ENCODE data around the gene GLT6D1. TPM values are rescaled to one million over a fixed set of nuclear protein-coding genes. Genes with fewer than 3 reads are reported as not detected.
"Not testable (repeated sequence)": the region's sequence is repeated elsewhere in the genome, so short reads cannot be mapped to it uniquely, and the experiment has no call there.

The GLT6D1 gene
- total and polyA plus RNA-seq, 9 donors, result not detected

GRCh38 chr9:135641047-135641446 lies 1.7 kb upstream of the GLT6D1 start:
- Histone ChIP-seq H3K9me3 (peaks cover 2 to 3% of the 10 kb centered on the region in 2 donors), H3K27ac (no peak overlapping the region), H3K27me3 (no peaks in the 10 kb centered on the region), H3K36me3 (no peaks in the 10 kb centered on the region), H3K4me3 (no peak overlapping the region), H3K4me1 (ENCODE audit: insufficient read depth) (peaks cover 1% of the 10 kb centered on the region)
- WGBS, 3 donors, result 87 to 97% (median 93%) methylated on average over 7 of the region's 7 CpGs
- TF ChIP-seq CTCF (IDR thresholded peaks at IDR 0.05) (no peak), POLR2A (IDR thresholded peaks at IDR 0.05) (no peak), EP300 (IDR thresholded peaks at IDR 0.05) (no peak)
- intact Hi-C loops (cut with DNase I), result no loop called here
- DNase-seq, result no peak

- WGBS, 3 donors, result 71 to 88% (median 72%) methylated on average over 7 of the region's 7 CpGs
- H3K36me3 ChIP-seq; intact Hi-C loops (cut with DNase I); DNase-seq; H3K27ac ChIP-seq; H3K4me1 ChIP-seq (ENCODE audit: insufficient read depth); H3K9me3 ChIP-seq; H3K27me3 ChIP-seq; H3K4me3 ChIP-seq: not testable (repeated sequence)
Observed at GRCh38 chr9:135636930-135637530, 2.3 kb downstream of the GLT6D1 start.

- DNase-seq, result no peak
- no peaks in the 10 kb centered on the region for H3K4me1 ChIP-seq (ENCODE audit: insufficient read depth)
- H3K36me3 ChIP-seq, result no peaks in the 10 kb centered on the region
- TF ChIP-seq EP300 (IDR thresholded peaks at IDR 0.05), result no peak
- H3K27me3 ChIP-seq, result no peaks in the 10 kb centered on the region
- H3K27ac ChIP-seq, result no peak overlapping the region
- 84 to 90% (median 90%) methylated on average over 10 of the region's 10 CpGs for WGBS, 3 donors
- intact Hi-C loops (cut with DNase I), result no loop called here
- no peak overlapping the region for H3K4me3 ChIP-seq
- H3K9me3 ChIP-seq, result no peaks in the 10 kb centered on the region
Observed at GRCh38 chr9:135632841-135633240, 6.5 kb downstream of the GLT6D1 start.

- intact Hi-C loops (cut with DNase I), result no loop called here
- Histone ChIP-seq H3K27me3 (no peaks in the 10 kb centered on the region), H3K4me1 (ENCODE audit: insufficient read depth) (no peaks in the 10 kb centered on the region), H3K9me3 (no peaks in the 10 kb centered on the region), H3K4me3 (no peak overlapping the region), H3K27ac (no peak overlapping the region), H3K36me3 (no peaks in the 10 kb centered on the region)
- 91 to 92% (median 91%) methylated on average over 14 of the region's 14 CpGs for WGBS, 3 donors
- no peak for TF ChIP-seq POLR2A (IDR thresholded peaks at IDR 0.05)
- no peak for TF ChIP-seq CTCF (IDR thresholded peaks at IDR 0.05)
- no peak for TF ChIP-seq EP300 (IDR thresholded peaks at IDR 0.05)
- no peak for DNase-seq
Observed at GRCh38 chr9:135624282-135624681, 15.1 kb downstream of the GLT6D1 start.

GRCh38 chr9:135622415-135623020 lies 16.8 kb downstream of the GLT6D1 start:
- WGBS, 3 donors, result 59 to 62% (median 60%) methylated on average over 11 of the region's 11 CpGs
- DNase-seq, result no peak
- Histone ChIP-seq H3K9me3 (no peaks in the 10 kb centered on the region), H3K4me1 (ENCODE audit: insufficient read depth) (no peaks in the 10 kb centered on the region), H3K4me3 (no peak overlapping the region), H3K36me3 (no peaks in the 10 kb centered on the region), H3K27ac (no peak overlapping the region), H3K27me3 (no peaks in the 10 kb centered on the region)
- intact Hi-C loops (cut with DNase I), result no loop called here
- TF ChIP-seq CTCF (IDR thresholded peaks at IDR 0.05), result no peak
- TF ChIP-seq POLR2A (IDR thresholded peaks at IDR 0.05), result no peak
- TF ChIP-seq EP300 (IDR thresholded peaks at IDR 0.05), result no peak
